ENCODE data around the gene RNASE9.

DNA sequence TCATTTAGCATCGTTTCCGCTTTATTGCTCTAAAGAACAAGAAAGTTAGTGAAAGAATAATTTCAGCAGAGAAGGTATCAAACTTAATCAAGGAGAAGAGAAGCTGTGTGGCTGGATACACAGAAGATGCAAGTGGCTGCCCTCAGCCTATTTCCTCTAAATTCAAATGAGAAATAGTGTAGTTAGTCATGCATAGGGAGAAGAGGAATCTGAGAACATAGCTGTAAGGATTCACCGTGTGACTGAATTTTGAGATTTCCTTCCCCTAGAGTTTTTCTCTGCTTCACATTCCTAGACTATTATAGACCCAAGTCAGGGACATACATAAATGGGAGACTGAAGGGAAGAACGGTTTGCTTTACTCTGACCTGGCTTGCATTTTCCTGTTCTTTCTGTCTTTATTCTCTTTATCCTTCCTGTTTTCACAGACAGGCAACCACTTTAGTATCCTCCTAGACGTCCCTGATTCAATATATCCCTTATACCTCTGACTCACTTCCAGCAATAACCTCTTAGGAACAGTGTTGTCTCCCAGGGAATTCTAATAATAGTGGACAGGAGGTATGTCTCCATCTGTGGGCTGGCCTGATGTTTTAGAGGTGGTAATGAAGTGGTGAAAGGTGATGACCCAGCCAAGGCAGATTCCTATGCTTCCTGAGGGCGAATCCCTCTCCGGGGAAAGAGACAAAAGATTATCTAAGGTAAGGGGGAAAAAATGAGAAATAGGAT, 48.5 kb downstream of the RNASE9 start:
- TF ChIP-seq CTCF (IDR thresholded peaks at IDR 0.05; ENCODE audit: poor library complexity) (no peak), EZH2phosphoT487 (IDR thresholded peaks at IDR 0.05; ENCODE audit: low read depth, severe bottlenecking, unreplicated experiment) (no peak), EZH2 (IDR thresholded peaks at IDR 0.05; ENCODE audit: borderline replicate concordance) (no peak)
